A549 (cell line): ENCODE measurements around the gene TRIP11. TPM values are rescaled to one million over a fixed set of nuclear protein-coding genes. Genes with fewer than 3 reads are reported as not detected.

Experiments used
- ATAC-seq, 2 experiments: fragments of 200-7000 bp in 1 of 2; fragments of >200 bp in 1 of 2; cut with Nextera tagmentation in 1 of 2; cut with Tn5 transposase in 1 of 2; 3 replicates each; pipeline versions ENCODE4 v1.8.0 to v1.9.1; 2018 to 2020; ENCODE audit warnings: mild to moderate bottlenecking in 1 of 2, moderate library complexity in 1 of 2
- CTCF ChIA-PET: fragments of 300-600 bp; sonication (Branson Sonifier 250); formaldehyde crosslinking; extraction: SDS; loops from one replicate; lab custom pipeline; 2021; ENCODE audit warnings: antibody characterized with exemption, inconsistent platforms; lab: Yijun Ruan, JAX
- POLR2A ChIA-PET: fragments of 350-600 bp; formaldehyde crosslinking; extraction: SDS; loops from one replicate; lab custom pipeline; 2021; ENCODE audit warnings: antibody characterized with exemption, inconsistent platforms; lab: Yijun Ruan, JAX
- DNase-seq, 2 experiments: peaks; one replicate each; pipeline versions ENCODE4 v3.0.0 to v3.0.0-alpha.2; 2011 to 2016; ENCODE audit warnings: low read depth in 1 of 2, low spot score in 1 of 2
- FAIRE-seq: peaks from 2 replicates; lab custom pipeline; 2011; peaks lifted over from hg19 to GRCh38; lab: Jason Lieb, UNC
- H3K27ac ChIP-seq, 2 experiments: fragments of >200 bp; sonication (Bioruptor Twin); formaldehyde crosslinking; 3 replicates each; pipeline ENCODE4 v1.5.1; 2016 to 2017
- H3K4me1 ChIP-seq: fragments of >200 bp; sonication (Bioruptor Twin); formaldehyde crosslinking; 3 replicates; pipeline ENCODE4 v1.6.1; 2016
- H3K4me2 ChIP-seq: fragments of >200 bp; sonication (Bioruptor Twin); formaldehyde crosslinking; 3 replicates; pipeline ENCODE4 v1.6.1; 2016
- H3K4me3 ChIP-seq: fragments of >200 bp; sonication (Bioruptor Twin); formaldehyde crosslinking; 3 replicates; pipeline ENCODE4 v1.5.1; 2016
- H3K9me3 ChIP-seq: fragments of >200 bp; sonication (Bioruptor Twin); formaldehyde crosslinking; 3 replicates; pipeline ENCODE4 v1.6.1; 2016
- EHMT2 ChIP-seq: fragments of 200-600 bp; sonication (generic); IDR thresholded peaks from 2 replicates; pipeline ENCODE4 v1.6.1; 2016; ENCODE audit warnings: antibody characterized with exemption, low read depth, mild to moderate bottlenecking, moderate library complexity
- ELK1 ChIP-seq: fragments of 150-350 bp; IDR thresholded peaks from 2 replicates; pipeline ENCODE4 v1.6.1; 2014; ENCODE audit warnings: low read depth, mild to moderate bottlenecking, low read length
- EP300 ChIP-seq, 2 experiments: fragments of >200 bp; sonication (Bioruptor Twin); formaldehyde crosslinking; IDR thresholded peaks; 2 replicates in 1 of 2; 3 replicates in 1 of 2; pipeline ENCODE4 v1.6.1; 2016 to 2017
- FOSB ChIP-seq: fragments of 250-450 bp; sonication (Bioruptor Pico); IDR thresholded peaks from 2 replicates; pipeline ENCODE4 v1.5.0; 2020; ENCODE audit warnings: mild to moderate bottlenecking, moderate library complexity
- FOSL2 ChIP-seq, 2 experiments: fragments of 450-650 bp in 1 of 2; fragments of >200 bp in 1 of 2; sonication (Bioruptor Twin) in 1 of 2; formaldehyde crosslinking; IDR thresholded peaks; 2 replicates each; pipeline versions ENCODE4 v1.5.0 to v1.6.1; 2016 to 2020; ENCODE audit warnings: mild to moderate bottlenecking in 1 of 2, moderate library complexity in 1 of 2
- FOXS1 ChIP-seq: fragments of 250-450 bp; sonication (Bioruptor Pico); IDR thresholded peaks from 2 replicates; pipeline ENCODE4 v1.5.0; 2020; ENCODE audit warnings: mild to moderate bottlenecking, moderate library complexity
- HDAC2 ChIP-seq: fragments of 200-600 bp; sonication (generic); IDR thresholded peaks from 2 replicates; pipeline ENCODE4 v1.6.1; 2016
- HES2 ChIP-seq: fragments of >200 bp; sonication (Bioruptor Twin); formaldehyde crosslinking; IDR thresholded peaks from 2 replicates; pipeline ENCODE4 v1.6.1; 2016
- HOXA7 ChIP-seq: fragments of 250-450 bp; sonication (Bioruptor Pico); IDR thresholded peaks from 2 replicates; pipeline ENCODE4 v1.5.0; 2020; ENCODE audit warnings: mild to moderate bottlenecking, moderate library complexity
- JUNB ChIP-seq: fragments of >200 bp; sonication (Bioruptor Twin); formaldehyde crosslinking; IDR thresholded peaks from 2 replicates; pipeline ENCODE4 v1.6.1; 2016
- KDM1A ChIP-seq: fragments of 200-600 bp; sonication (generic); IDR thresholded peaks from 2 replicates; pipeline ENCODE4 v1.6.1; 2016; ENCODE audit warnings: low read depth, mild to moderate bottlenecking
- MAX ChIP-seq: IDR thresholded peaks from 2 replicates; pipeline ENCODE4 v1.6.1; 2012
- NFE2L2 ChIP-seq: fragments of 150-350 bp; conservative IDR thresholded peaks from 2 replicates; pipeline ENCODE4 v1.6.1; 2014; ENCODE audit warnings: low read length
- POLR2A ChIP-seq: IDR thresholded peaks from 2 replicates; pipeline ENCODE4 v1.6.1; 2012; ENCODE audit warnings: mild to moderate bottlenecking, low read length
- POLR2AphosphoS2 ChIP-seq: conservative IDR thresholded peaks from 2 replicates; pipeline ENCODE4 v1.6.1; 2012; ENCODE audit warnings: low read length, improper control_type of control experiment, inconsistent platforms
- RAD21 ChIP-seq, 2 experiments: fragments of >200 bp in 1 of 2; sonication (Bioruptor Twin) in 1 of 2; formaldehyde crosslinking in 1 of 2; IDR thresholded peaks in 1 of 2; conservative IDR thresholded peaks in 1 of 2; 2 replicates in 1 of 2; 3 replicates in 1 of 2; pipeline ENCODE4 v1.6.1; 2012 to 2018; ENCODE audit warnings: inconsistent platforms in 1 of 2
- RARB ChIP-seq: fragments of 250-450 bp; sonication (Bioruptor Pico); IDR thresholded peaks from 2 replicates; pipeline ENCODE4 v1.8.0; 2021; ENCODE audit warnings: mild to moderate bottlenecking, moderate library complexity
- RFX5 ChIP-seq: fragments of 450-650 bp; IDR thresholded peaks from 2 replicates; pipeline ENCODE4 v1.7.1; 2014; ENCODE audit warnings: antibody characterized with exemption, mild to moderate bottlenecking, moderate library complexity
- RNF2 ChIP-seq: fragments of 200-600 bp; sonication (generic); IDR thresholded peaks from 2 replicates; pipeline ENCODE4 v1.6.1; 2016; ENCODE audit warnings: low read depth, mild to moderate bottlenecking, antibody characterized with exemption, moderate library complexity, borderline replicate concordance
- SMC3 ChIP-seq: fragments of >200 bp; sonication (Bioruptor Twin); formaldehyde crosslinking; IDR thresholded peaks from 3 replicates; pipeline ENCODE4 v1.6.1; 2018; ENCODE audit warnings: inconsistent platforms
- SREBF2 ChIP-seq: fragments of 450-650 bp; IDR thresholded peaks from 2 replicates; pipeline ENCODE4 v1.6.1; 2014; ENCODE audit warnings: mild to moderate bottlenecking, moderate library complexity
- TFCP2L1 ChIP-seq: fragments of 250-450 bp; sonication (Bioruptor Pico); IDR thresholded peaks from 2 replicates; pipeline ENCODE4 v1.5.0; 2021; ENCODE audit warnings: mild to moderate bottlenecking
- TP53 ChIP-seq: fragments of 250-450 bp; sonication (Bioruptor Pico); IDR thresholded peaks from 2 replicates; pipeline ENCODE4 v1.5.0; 2021; ENCODE audit warnings: mild to moderate bottlenecking, moderate library complexity
- USF2 ChIP-seq: fragments of 450-650 bp; IDR thresholded peaks from 2 replicates; pipeline ENCODE4 v1.6.1; 2014; ENCODE audit warnings: antibody characterized with exemption
- ZC3H11A ChIP-seq: fragments of 450-650 bp; IDR thresholded peaks from 2 replicates; pipeline ENCODE4 v1.6.1; 2014; ENCODE audit warnings: antibody characterized with exemption, mild to moderate bottlenecking
- ZNF302 ChIP-seq: fragments of 250-450 bp; sonication (Bioruptor Pico); IDR thresholded peaks from 2 replicates; pipeline ENCODE4 v1.9.0; 2021; ENCODE audit warnings: inconsistent platforms, mild to moderate bottlenecking, moderate library complexity
- WGBS: methylation state at CpG from one replicate; pipeline ENCODE4 v1.1.6; 2017; ENCODE audit errors: missing lambda C conversion rate; 5-methylcytosine and 5-hydroxymethylcytosine counted together
- polyA plus RNA-seq, 4 experiments: library from polyadenylated mRNA; depleted of rRNA in 3 of 4; stranded (reverse); fragments of >200 nt; fragmentation: RNase III in 1 of 4; extraction: RNeasy Plus Mini Kit Qiagen cat#74134 plus additional on column Dnase treatment in 1 of 4; gene quantifications; 2 replicates in 3 of 4; 3 replicates in 1 of 4; pipeline ENCODE4 v1.2.3, GENCODE V29; 2011 to 2017
- TF ChIP-seq, protein P1 (sequence below): IDR thresholded peaks from 2 replicates; pipeline ENCODE4 v1.6.1; 2012; ENCODE audit warnings: low read depth, borderline replicate concordance

The TRIP11 gene
- polyA plus RNA-seq, 2 of the 4 experiments (the other 2 are of a cell fraction): 7.9 to 26.8 TPM

DNA sequence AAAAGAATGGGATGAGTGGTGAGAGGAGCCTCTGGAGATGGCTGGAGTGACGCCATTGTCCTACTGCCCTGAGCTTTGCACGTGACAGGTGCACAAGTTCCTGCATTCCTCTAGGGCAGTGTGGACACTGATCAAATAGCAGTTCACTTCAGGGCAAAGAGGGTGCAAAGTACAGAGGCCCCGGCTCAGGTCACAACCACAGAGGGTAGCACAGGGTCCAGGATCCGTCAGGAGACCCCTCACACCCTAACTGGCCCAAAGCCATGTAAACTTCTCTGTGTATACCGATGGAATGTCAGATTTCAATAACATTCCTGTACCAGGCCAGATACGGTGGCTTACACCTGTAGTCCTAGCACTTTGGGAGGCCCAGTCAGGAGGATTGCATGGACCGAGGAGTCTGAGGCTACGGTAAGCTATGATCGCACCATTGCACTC is 82.0 kb downstream of the TRIP11 start:
- Histone ChIP-seq H3K4me1 (no peaks in the 10 kb centered on the region), H3K4me2 (no peak overlapping the region), H3K9me3 (no peaks in the 10 kb centered on the region), H3K27ac (no peak overlapping the region), H3K4me3 (no peak overlapping the region)
- POLR2A ChIA-PET: no interaction called here
- 67% methylated on average over 9 of the region's 9 CpGs for WGBS
- FAIRE-seq (no peak), DNase-seq (no peak), ATAC-seq (peak; percentile 25 to 34; a peak in 3 of 6 replicates)
- CTCF ChIA-PET: interaction anchor here (2.3 kb wide), 1 partner anchor 39 kb away, joined by 6 read pairs; no protein-coding TSS in a partner anchor
- no peak for TF ChIP-seq TFCP2L1 (CRISPR knock-in tag)
- no peak for TF ChIP-seq MAX
- no peak for TF ChIP-seq FOXS1 (CRISPR knock-in tag)
- TF ChIP-seq RNF2: no peak
- no peak for TF ChIP-seq EP300 (IDR thresholded peaks at IDR 0.05)
- TF ChIP-seq ZC3H11A: no peak
- TF ChIP-seq HDAC2: no peak
- TF ChIP-seq, protein P1, sequence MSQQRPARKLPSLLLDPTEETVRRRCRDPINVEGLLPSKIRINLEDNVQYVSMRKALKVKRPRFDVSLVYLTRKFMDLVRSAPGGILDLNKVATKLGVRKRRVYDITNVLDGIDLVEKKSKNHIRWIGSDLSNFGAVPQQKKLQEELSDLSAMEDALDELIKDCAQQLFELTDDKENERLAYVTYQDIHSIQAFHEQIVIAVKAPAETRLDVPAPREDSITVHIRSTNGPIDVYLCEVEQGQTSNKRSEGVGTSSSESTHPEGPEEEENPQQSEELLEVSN: no peak
- no peak for TF ChIP-seq HOXA7
- no peak for TF ChIP-seq SMC3
- no peak for TF ChIP-seq EHMT2
- no peak for TF ChIP-seq POLR2AphosphoS2
- TF ChIP-seq FOSB (CRISPR knock-in tag): no peak
- no peak for TF ChIP-seq KDM1A

- POLR2A ChIA-PET: no interaction called here
- ATAC-seq: no peak
- Histone ChIP-seq H3K27ac (no peak overlapping the region), H3K4me1 (no peaks in the 10 kb centered on the region), H3K4me3 (no peak overlapping the region), H3K4me2 (no peak overlapping the region), H3K9me3 (no peaks in the 10 kb centered on the region)
- TF ChIP-seq POLR2AphosphoS2: no peak
- TF ChIP-seq FOSL2 (IDR thresholded peaks at IDR 0.05): no peak
- TF ChIP-seq FOSL2 (CRISPR knock-in tag; IDR thresholded peaks at IDR 0.05): no peak
- TF ChIP-seq SREBF2: no peak
- TF ChIP-seq ELK1: no peak
- no peak for TF ChIP-seq RAD21 (conservative IDR thresholded peaks at IDR 0.05 in 1 of 2, IDR thresholded peaks at IDR 0.05 in 1 of 2)
- TF ChIP-seq POLR2A: no peak
- no peak for TF ChIP-seq JUNB
- no peak for TF ChIP-seq KDM1A
- no peak for TF ChIP-seq ZNF302 (CRISPR knock-in tag)
- TF ChIP-seq TP53: no peak
- CTCF ChIA-PET: no interaction called here
- DNase-seq: no peak
- no peak for FAIRE-seq
- WGBS: 69% methylated on average over 5 of the region's 5 CpGs
Observed at GRCh38 chr14:91956616-91957015, 83.2 kb downstream of the TRIP11 start.

- ATAC-seq (no peak), DNase-seq (no peak), FAIRE-seq (no peak)
- WGBS: 8% methylated on average over 1 of the region's 1 CpG
- TF ChIP-seq RARB (no peak), POLR2AphosphoS2 (no peak), NFE2L2 (no peak), MAX (no peak), SMC3 (no peak), RFX5 (no peak), ZNF302 (CRISPR knock-in tag) (no peak), USF2 (no peak), HES2 (no peak)
- TF ChIP-seq, protein P1: no peak
- CTCF ChIA-PET: interaction anchor here (0.6 kb wide), 1 partner anchor 12 kb away, joined by 3 read pairs; no protein-coding TSS in a partner anchor
- no peak overlapping the region for H3K4me2 ChIP-seq
- H3K9me3 ChIP-seq: no peaks in the 10 kb centered on the region
- no peak overlapping the region for H3K27ac ChIP-seq
- POLR2A ChIA-PET: interaction anchor here (0.5 kb wide), 1 partner anchor 111 kb away, joined by 3 read pairs; no protein-coding TSS in a partner anchor
- H3K4me3 ChIP-seq: no peak overlapping the region
- no peaks in the 10 kb centered on the region for H3K4me1 ChIP-seq
Observed at GRCh38 chr14:91955168-91955567, 84.7 kb downstream of the TRIP11 start.
